CD4-positive, alpha-beta T cell treated with Interleukin-12 subunit alpha and Interleukin-12 subunit beta, for 1 hour (primary cell): ENCODE measurements around the gene SNAP23.

Source experiments
- DNase-seq: peaks from one replicate; pipeline ENCODE4 v3.0.0-alpha.2; 2020

The SNAP23 gene

DNA sequence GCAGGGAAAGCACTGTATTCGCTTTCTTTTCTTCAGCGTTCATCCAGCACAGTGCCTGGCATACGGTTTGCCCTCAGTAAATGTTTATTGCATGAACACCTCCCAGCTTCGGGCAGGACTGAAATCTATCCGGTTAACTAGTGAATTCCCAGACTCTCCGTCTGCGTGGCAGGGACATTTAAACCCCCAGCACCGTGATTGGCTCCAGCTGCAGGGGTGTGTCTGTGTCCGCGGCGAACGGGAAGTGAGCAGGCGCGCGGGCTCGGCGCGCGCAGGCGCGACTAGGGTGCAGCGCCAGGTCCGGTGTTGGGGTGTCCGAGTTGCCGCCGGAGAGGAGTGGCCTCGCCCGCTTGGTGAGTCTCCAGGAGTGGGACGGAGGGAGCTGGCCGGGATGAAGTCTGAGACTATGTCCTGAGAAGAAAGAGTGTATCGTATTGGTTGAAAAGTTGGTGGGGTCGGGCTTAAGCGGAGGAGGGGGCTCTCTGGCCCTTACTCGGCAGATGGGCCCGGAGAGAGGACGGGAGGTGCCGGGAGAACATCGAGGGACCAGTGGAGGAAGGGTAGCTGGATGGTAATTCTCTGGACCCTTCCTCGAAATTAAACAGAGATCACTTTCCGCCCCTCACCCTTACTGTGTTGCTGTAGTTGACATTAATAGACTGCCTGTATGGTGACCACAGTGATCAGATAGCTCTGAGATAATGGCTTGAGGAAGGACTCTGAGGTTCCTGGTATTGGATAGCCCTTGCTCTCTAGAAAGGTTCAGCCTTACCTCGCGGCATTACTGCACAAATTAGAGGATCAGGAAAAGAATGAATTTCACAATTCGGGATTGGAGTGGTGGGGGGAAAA is at the start of gene SNAP23:
Gene SNAP23 (plus strand): TSS at position 274 of the 852 bp plus-strand sequence. CDS start 16,213 bp downstream, outside the sequence.
- DNase-seq, result peak; percentile 86

DNA sequence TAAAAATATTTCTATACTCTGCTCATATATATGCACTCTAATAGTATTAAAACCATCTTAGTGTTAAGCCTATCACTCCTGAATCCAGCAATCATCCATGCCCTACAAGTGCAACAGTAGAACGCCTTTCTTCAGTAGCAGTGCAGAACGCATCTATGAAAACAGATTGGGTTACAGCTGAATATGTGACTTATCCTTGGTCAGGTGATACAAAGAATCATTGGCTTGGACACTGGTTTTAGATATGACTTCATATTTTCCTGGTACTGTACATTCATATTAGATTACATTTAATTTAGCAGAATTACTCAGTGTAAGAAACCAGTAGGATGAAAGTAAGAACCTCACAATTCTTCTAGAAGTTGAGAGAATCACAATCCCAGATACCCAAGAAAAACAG is 47.8 kb upstream of the SNAP23 start:
- no peak for DNase-seq

GRCh38 chr15:42448281-42448680 is 47.2 kb upstream of the SNAP23 start:
- no peak for DNase-seq

GRCh38 chr15:42449770-42450424 is 45.5 kb upstream of the SNAP23 start:
- DNase-seq, result no peak

GRCh38 chr15:42450425-42450790 is 45.0 kb upstream of the SNAP23 start:
- no peak for DNase-seq

DNA sequence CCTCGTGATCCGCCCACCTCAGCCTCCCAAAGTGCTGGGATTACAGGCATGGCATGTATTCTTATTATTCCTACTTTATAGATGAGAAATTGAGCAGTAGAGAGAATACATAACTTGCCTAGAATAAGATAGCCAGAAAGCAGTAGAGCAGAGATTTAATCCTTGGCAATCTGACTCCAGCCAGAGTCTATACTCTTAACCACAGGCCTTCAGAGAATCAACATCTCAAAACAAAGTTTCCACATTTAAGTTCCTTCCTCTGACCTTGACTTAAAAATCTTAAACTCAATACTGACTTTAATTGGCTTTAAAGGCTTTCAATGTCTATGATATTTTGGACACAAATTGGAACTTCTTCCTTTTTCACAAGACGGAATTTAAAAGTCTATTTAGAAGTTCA is 41.6 kb upstream of the SNAP23 start:
- DNase-seq, result no peak

GRCh38 chr15:42456531-42456930 is 38.9 kb upstream of the SNAP23 start:
- no peak for DNase-seq

- no peak for DNase-seq
These were observed 38.5 kb upstream of the SNAP23 start for GRCh38 chr15:42456971-42457370.

- no peak for DNase-seq
These were observed 37.7 kb upstream of the SNAP23 start for GRCh38 chr15:42457445-42458442.

- no peak for DNase-seq
These were observed 34.2 kb upstream of the SNAP23 start for GRCh38 chr15:42461261-42461660.

DNA sequence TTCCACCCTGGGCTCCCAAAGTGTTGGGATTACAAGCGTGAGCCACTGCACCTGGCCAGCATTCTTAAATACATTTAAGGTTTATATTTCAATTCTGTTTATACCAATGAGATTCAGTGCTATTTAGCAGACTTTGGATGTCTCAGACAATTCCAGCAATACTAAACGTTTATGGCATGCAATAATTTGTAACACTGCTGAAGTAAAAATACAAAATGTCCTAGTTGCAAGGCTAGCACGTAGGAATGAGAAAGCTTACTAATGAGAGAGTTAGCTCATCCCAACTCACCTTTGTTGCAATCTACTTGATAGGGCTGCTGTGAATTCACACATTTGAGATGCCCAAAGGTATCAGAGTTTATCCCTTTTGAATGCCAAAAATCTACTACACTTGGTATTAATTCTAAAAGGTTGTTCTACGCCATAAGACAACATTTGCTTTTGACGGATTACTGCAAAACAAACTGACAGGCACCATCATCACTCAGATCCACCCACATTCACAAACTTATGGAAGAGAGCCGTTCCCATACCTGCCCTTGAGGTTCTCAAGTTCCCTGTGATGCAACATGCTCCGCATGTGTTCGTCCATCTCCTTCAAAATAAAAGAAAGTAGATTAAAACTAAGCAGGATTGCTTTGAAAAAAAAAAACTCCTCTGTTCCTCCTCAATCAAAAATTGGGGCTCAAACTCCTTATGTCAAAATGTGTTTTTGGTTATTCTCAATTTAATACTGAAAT is 29.7 kb upstream of the SNAP23 start:
- DNase-seq, result no peak

- no peak for DNase-seq
These were observed 24.4 kb upstream of the SNAP23 start for GRCh38 chr15:42471002-42471401.

DNA sequence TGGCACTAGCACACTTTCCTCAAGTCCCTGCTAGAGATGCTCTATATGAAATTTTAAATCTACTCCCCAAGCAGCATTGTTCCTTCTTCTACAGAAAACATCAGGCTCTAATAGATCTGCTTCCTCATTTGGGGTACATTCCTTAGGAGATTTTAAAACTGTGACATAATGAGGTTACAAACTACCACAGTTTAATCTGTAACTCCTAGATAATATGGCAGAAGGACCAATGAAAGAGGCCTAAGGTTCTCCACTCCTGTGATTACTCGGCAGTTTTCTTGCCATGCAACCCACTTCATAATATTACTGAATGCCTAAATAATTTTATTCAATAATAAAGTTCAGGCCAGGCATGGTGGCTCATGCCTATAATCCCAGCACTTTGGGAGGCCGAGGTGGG is 20.6 kb upstream of the SNAP23 start:
- DNase-seq, result no peak

DNA sequence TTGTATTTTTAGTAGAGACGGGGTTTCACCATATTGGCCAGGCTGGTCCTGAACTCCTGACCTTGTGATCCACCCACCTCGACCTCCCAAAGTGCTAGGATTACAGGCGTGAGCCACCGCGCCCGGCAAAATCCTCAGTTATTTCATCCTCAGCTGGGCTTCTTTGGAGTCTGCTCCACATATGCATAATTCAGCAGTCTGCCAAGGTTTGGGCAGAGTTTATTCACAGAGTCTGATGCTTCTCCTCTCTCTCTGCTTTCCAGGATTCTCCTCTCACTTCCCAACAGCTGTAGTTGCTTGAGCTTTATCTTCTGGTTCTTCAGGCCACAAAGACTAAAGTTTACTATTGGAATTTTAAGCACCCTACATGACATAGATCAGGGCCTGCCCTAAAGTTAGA is 12.7 kb upstream of the SNAP23 start:
- DNase-seq, result no peak

- DNase-seq, result no peak
These were observed 11.8 kb upstream of the SNAP23 start for GRCh38 chr15:42483677-42484076.

- peak; percentile 10 for DNase-seq
These were observed 5.2 kb upstream of the SNAP23 start for GRCh38 chr15:42490291-42490670.

DNA sequence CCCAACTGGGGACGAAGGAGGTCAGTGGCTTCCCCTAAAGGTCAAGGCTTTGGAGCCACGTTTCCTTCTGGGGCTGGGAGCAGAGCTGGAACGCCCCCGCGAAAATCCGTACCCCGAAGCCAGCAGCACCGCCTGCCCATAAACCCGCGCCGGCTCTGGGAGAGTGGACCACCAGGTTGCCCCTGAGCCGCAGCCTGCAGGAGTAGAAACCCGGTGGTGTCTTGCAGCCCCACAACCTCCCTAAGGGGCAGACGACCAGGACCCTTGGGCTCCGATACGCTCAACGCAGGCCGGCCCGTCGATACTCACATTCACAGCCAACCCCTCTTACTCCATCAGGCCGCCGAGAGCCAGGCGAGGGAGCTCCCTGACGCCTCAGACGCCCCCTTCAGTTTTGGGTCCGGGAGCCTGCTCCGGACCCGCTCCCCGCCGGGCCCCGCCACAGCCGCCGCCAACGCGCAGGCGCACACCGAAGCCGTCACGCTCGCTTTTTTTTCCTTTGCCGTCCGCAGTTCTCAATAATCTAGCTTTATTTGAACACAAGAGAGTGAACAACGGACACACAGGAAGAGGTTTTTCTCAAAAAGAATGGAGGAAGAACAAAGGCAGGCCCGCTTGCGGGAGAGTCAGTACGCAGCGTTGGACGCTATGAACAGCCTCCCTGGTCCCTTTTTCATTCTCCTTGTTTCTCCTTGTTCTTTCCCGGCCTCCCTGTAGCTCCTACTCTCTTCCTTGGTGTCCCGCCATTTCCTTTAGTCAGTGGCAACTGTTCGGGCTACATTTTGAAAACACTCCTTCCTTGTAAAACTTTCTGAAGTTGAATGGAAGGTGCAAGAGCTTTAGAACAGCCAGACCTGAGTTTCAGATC is 4.5 kb upstream of the SNAP23 start, which contains the start of gene ZNF106:
Gene ZNF106 (minus strand): TSS at position 471 of the 868 bp plus-strand sequence. CDS start 18,852 bp downstream, outside the sequence.
- peak; percentile 93 for DNase-seq

- DNase-seq, result no peak
These were observed 3.8 kb upstream of the SNAP23 start for GRCh38 chr15:42491539-42492225.

GRCh38 chr15:42493679-42494078 is 1.8 kb upstream of the SNAP23 start:
- no peak for DNase-seq

GRCh38 chr15:42494998-42495360 is 455 bp upstream of the SNAP23 start:
- DNase-seq, result peak; percentile 44
